K562 (cell line): ENCODE measurements around the gene AKIRIN1. TPM values are rescaled to one million over a fixed set of nuclear protein-coding genes. Genes with fewer than 3 reads are reported as not detected.

ENCODE experiments used
- ATAC-seq: fragments of 200-7000 bp; cut with Tn5 transposase; 3 replicates; pipeline ENCODE4 v1.9.1; 2020; ENCODE audit warnings: moderate library complexity
- BruUV-seq: library from RNA; stranded (reverse); fragments of 400-500 nt; replicated peaks from 2 replicates; lab custom pipeline; 2021; lab: Mats Ljungman, UMichigan
- CTCF ChIA-PET: fragments of 300-600 bp; formaldehyde crosslinking; extraction: SDS; loops from one replicate; lab custom pipeline; 2021; ENCODE audit warnings: low intra/inter-chr PET ratio; lab: Yijun Ruan, JAX
- POLR2A ChIA-PET: fragments of 300-600, 350-650 bp; sonication (Branson Sonifier 250); formaldehyde crosslinking; extraction: SDS; loops from one replicate; lab custom pipeline; 2021; ENCODE audit warnings: antibody characterized with exemption, inconsistent platforms; lab: Yijun Ruan, JAX
- DNase-seq, 4 experiments: peaks; one replicate each; pipeline versions ENCODE4 v3.0.0 to v3.0.0-alpha.2; 2011 to 2018; ENCODE audit warnings: low spot score in 3 of 4, mixed read lengths in 3 of 4; ENCODE audit errors: extremely low read depth in 1 of 4
- FAIRE-seq: peaks from 2 replicates; lab custom pipeline; 2011; peaks lifted over from hg19 to GRCh38; lab: Jason Lieb, UNC
- H2AFZ ChIP-seq: 2 replicates; pipeline ENCODE4 v1.6.0; 2011; ENCODE audit warnings: low read depth, low read length, control low read depth, inconsistent platforms
- H3K27ac ChIP-seq: fragments of 200-600 bp; 3 replicates; pipeline ENCODE4 v1.8.0; 2011; ENCODE audit warnings: low read depth, mild to moderate bottlenecking, control low read depth, inconsistent platforms, low read length, moderate library complexity, mixed read lengths; ENCODE audit errors: extremely low read depth
- H3K27me3 ChIP-seq, 2 experiments: fragments of 300-600 bp in 1 of 2; 2 replicates in 1 of 2; 3 replicates in 1 of 2; pipeline versions ENCODE4 v1.6.0 to v1.8.0; 2011; ENCODE audit warnings: inconsistent platforms in 2 of 2, low read length in 2 of 2, mild to moderate bottlenecking in 1 of 2, mixed read lengths in 1 of 2, moderate library complexity in 1 of 2; ENCODE audit not compliant: control insufficient read depth in 2 of 2, insufficient read depth in 2 of 2
- H3K36me3 ChIP-seq: fragments of 300-600 bp; 3 replicates; pipeline ENCODE4 v1.8.0; 2011; ENCODE audit warnings: mild to moderate bottlenecking, low read length, inconsistent platforms; ENCODE audit not compliant: control insufficient read depth, insufficient read depth
- H3K4me1 ChIP-seq, 2 experiments: fragments of 200-600 bp in 1 of 2; replicated peaks in 1 of 2; 2 replicates in 1 of 2; 3 replicates in 1 of 2; pipeline versions ENCODE4 v1.5.1 to v1.8.0; 2011; ENCODE audit warnings: inconsistent platforms in 2 of 2, low read length in 2 of 2, mild to moderate bottlenecking in 1 of 2, mixed read lengths in 1 of 2, moderate library complexity in 1 of 2; ENCODE audit not compliant: control insufficient read depth in 2 of 2, insufficient read depth in 2 of 2
- H3K4me2 ChIP-seq: 2 replicates; pipeline ENCODE4 v1.6.1; 2011; ENCODE audit warnings: low read length, control low read depth, inconsistent platforms, mixed read lengths; ENCODE audit not compliant: insufficient read depth
- H3K4me3 ChIP-seq: fragments of 200-600 bp; sonication (generic), shearing (Covaris generic); 2 replicates; pipeline ENCODE4 v1.5.1; 2016; ENCODE audit warnings: control low read depth, inconsistent platforms
- H3K79me2 ChIP-seq: fragments of 200-600 bp; 3 replicates; pipeline ENCODE4 v1.8.0; 2011; ENCODE audit warnings: low read length, inconsistent platforms; ENCODE audit not compliant: control insufficient read depth, insufficient read depth
- H3K9ac ChIP-seq, 2 experiments: 2 replicates each; pipeline versions ENCODE4 v1.6.0 to v1.6.1; 2011; ENCODE audit warnings: low read depth in 2 of 2, low read length in 2 of 2, control low read depth in 1 of 2, inconsistent platforms in 1 of 2, mild to moderate bottlenecking in 1 of 2, mixed read lengths in 1 of 2; ENCODE audit not compliant: insufficient read depth in 1 of 2
- H3K9me1 ChIP-seq: one replicate; pipeline ENCODE4 v1.6.0; 2011; ENCODE audit warnings: inconsistent platforms, mild to moderate bottlenecking, low read length, moderate library complexity; ENCODE audit not compliant: control insufficient read depth, insufficient read depth
- H3K9me3 ChIP-seq: replicated peaks from 2 replicates; pipeline ENCODE4 v1.5.1; 2011; ENCODE audit warnings: low read depth, low read length, inconsistent platforms; ENCODE audit not compliant: control insufficient read depth, insufficient read depth
- H4K20me1 ChIP-seq: replicated peaks from 2 replicates; pipeline ENCODE4 v1.6.1; 2011; ENCODE audit warnings: low read length, inconsistent platforms, mixed read lengths; ENCODE audit not compliant: control insufficient read depth, insufficient read depth
- BDP1 ChIP-seq: IDR thresholded peaks from 3 replicates; pipeline ENCODE4 v1.6.1; 2011; ENCODE audit not compliant: insufficient read length, insufficient read depth
- CBX1 ChIP-seq: sonication (generic); IDR thresholded peaks from 2 replicates; pipeline ENCODE4 v1.6.1; 2016; ENCODE audit warnings: antibody characterized with exemption, low read depth, mild to moderate bottlenecking
- DACH1 ChIP-seq: fragments of 450-650 bp; IDR thresholded peaks from 2 replicates; pipeline ENCODE4 v1.6.1; 2018; ENCODE audit not compliant: partially characterized antibody
- FOXP1 ChIP-seq: sonication (generic); formaldehyde crosslinking; IDR thresholded peaks from 2 replicates; pipeline ENCODE4 v1.8.0; 2022; ENCODE audit warnings: mild to moderate bottlenecking, missing genetic modification reagents
- FUS ChIP-seq: fragments of 200-400 bp; formaldehyde crosslinking; optimal IDR thresholded peaks from 2 replicates; pipeline ENCODE3; 2017; ENCODE audit warnings: low read depth, low read length
- NR2C1 ChIP-seq, 2 experiments: fragments of 450-650 bp; IDR thresholded peaks; 2 replicates each; pipeline ENCODE4 v1.6.1; 2017; ENCODE audit warnings: mild to moderate bottlenecking in 2 of 2, antibody characterized with exemption in 1 of 2, inconsistent platforms in 1 of 2, missing compliant biosample characterization in 1 of 2, missing genetic modification characterization in 1 of 2
- RFX7 ChIP-seq: fragments of 250-450 bp; sonication (Bioruptor Pico); IDR thresholded peaks from 2 replicates; pipeline ENCODE4 v1.5.1; 2021; ENCODE audit warnings: mild to moderate bottlenecking
- SIN3A ChIP-seq, 2 experiments: fragments of 150-350 bp in 1 of 2; IDR thresholded peaks; 2 replicates each; pipeline ENCODE4 v1.6.1; 2011 to 2016; ENCODE audit warnings: borderline replicate concordance in 2 of 2, low read depth in 2 of 2, low read length in 2 of 2, mild to moderate bottlenecking in 2 of 2, moderate library complexity in 2 of 2; ENCODE audit not compliant: control insufficient read depth in 1 of 2
- TFAP4 ChIP-seq: sonication (generic); formaldehyde crosslinking; IDR thresholded peaks from 2 replicates; pipeline ENCODE4 v1.8.0; 2022; ENCODE audit warnings: missing genetic modification reagents, mild to moderate bottlenecking, moderate library complexity, borderline replicate concordance
- ZNF12 ChIP-seq: sonication (generic); formaldehyde crosslinking; IDR thresholded peaks from 2 replicates; pipeline ENCODE4 v1.4.0; 2020; ENCODE audit warnings: mild to moderate bottlenecking, missing genetic modification reagents
- ZNF175 ChIP-seq: fragments of 200-800 bp; sonication (Bioruptor generic); IDR thresholded peaks from 2 replicates; pipeline ENCODE4 v1.6.1; 2016; ENCODE audit warnings: low read depth, mild to moderate bottlenecking, missing genetic modification characterization, missing compliant biosample characterization
- ZNF263 ChIP-seq: sonication (generic); formaldehyde crosslinking; IDR thresholded peaks from 2 replicates; pipeline ENCODE4 v1.8.0; 2022; ENCODE audit warnings: mild to moderate bottlenecking, missing genetic modification reagents, borderline replicate concordance
- ZNF282 ChIP-seq: sonication (generic); formaldehyde crosslinking; IDR thresholded peaks from 2 replicates; pipeline ENCODE4 v1.8.1; 2023; ENCODE audit warnings: missing genetic modification reagents
- ZNF707 ChIP-seq: fragments of 250-450 bp; sonication (Bioruptor Pico); conservative IDR thresholded peaks from 2 replicates; pipeline ENCODE4 v1.8.0; 2022; ENCODE audit warnings: inconsistent platforms, mild to moderate bottlenecking, moderate library complexity
- ZZZ3 ChIP-seq: fragments of 450-650 bp; IDR thresholded peaks from 2 replicates; pipeline ENCODE4 v1.6.1; 2016; ENCODE audit warnings: antibody characterized with exemption, mild to moderate bottlenecking, moderate library complexity
- WGBS: fragments of 100-300 bp; shearing (Covaris generic); methylation state at CpG from one replicate; pipeline ENCODE4 v1.1.6; 2016; ENCODE audit warnings: low coverage, mixed read lengths; ENCODE audit not compliant: insufficient coverage; ENCODE audit errors: missing lambda C conversion rate; 5-methylcytosine and 5-hydroxymethylcytosine counted together
- in situ Hi-C: fragments of 300-500 bp; cut with MboI; formaldehyde crosslinking; loops from 4 replicates; pipeline ENCODE4 v1.15.0; 2018; ENCODE audit warnings: inconsistent platforms, mixed read lengths
- intact Hi-C: fragments of 100-400 bp; cut with micrococcal nuclease; formaldehyde crosslinking; loops from 2 replicates; pipeline ENCODE4 v1.14.2; 2022
- polyA plus RNA-seq, 8 experiments: library from polyadenylated mRNA; depleted of rRNA in 4 of 8; stranded (reverse) in 5 of 8; unstranded in 3 of 8; fragments of >200 nt; fragmentation: Nextera tagmentation in 2 of 8; fragmentation: Illumina TruSeq in 1 of 8; extraction: Ambion mirVana in 2 of 8; extraction: Trizol in 1 of 8; gene quantifications; 2 replicates each; pipeline versions ENCODE4 v1.2.1 to v1.2.3, GENCODE V29; 2011 to 2014; ENCODE audit warnings: inconsistent platforms in 1 of 8, missing spikeins in 1 of 8
- total RNA-seq, 7 experiments: library from RNA; depleted of rRNA in 6 of 7; stranded (reverse); fragments of >200 nt in 6 of 7; fragmentation: Illumina TruSeq in 2 of 7; extraction: Trizol in 2 of 7; gene quantifications; 2 replicates each; pipeline versions ENCODE4 v1.2.1 to v1.2.3, GENCODE V29; 2011 to 2021; ENCODE audit warnings: low replicate concordance in 1 of 7

Gene AKIRIN1
- total and polyA plus RNA-seq, 9 of the 15 experiments (the other 6 are each of a cell fraction or from before 2014, with no cell fraction given), result 11.5 to 139 (median 83.4) TPM

- WGBS, result 7% methylated on average over 30 of the region's 30 CpGs
- Histone ChIP-seq H3K4me2 (peak overlapping the region; percentile 99), H3K27ac (peak overlapping the region; percentile 92), H4K20me1 (no peaks in the 10 kb centered on the region), H3K9me3 (no peaks in the 10 kb centered on the region), H2AFZ (peak overlapping the region; percentile 95), H3K36me3 (peaks cover 35% of the 10 kb centered on the region), H3K4me1 (peaks cover 5 to 13% of the 10 kb centered on the region in 2 experiments; a peak in 4 of 5 replicates), H3K9ac (peak overlapping the region; percentile 97), H3K4me3 (peak overlapping the region; percentile 77), H3K79me2 (peaks cover 52% of the 10 kb centered on the region), H3K9me1 (no peaks in the 10 kb centered on the region), H3K27me3 (no peaks in the 10 kb centered on the region)
- FAIRE-seq (peak; percentile 51), ATAC-seq (peak; percentile 58), DNase-seq (no peak)
- intact Hi-C loops (no loop called here), in situ Hi-C loops (no loop called here)
- BruUV-seq, result no TSS peak
- ChIA-PET CTCF (no interaction called here), POLR2A (interaction anchor here (0.6 to 2.7 kb wide), 19 partner anchors 9 to 226 kb away, joined by 3 to 25 read pairs (median 3); partner anchors contain the start of gene RHBDL2)
- no peak for TF ChIP-seq DACH1
- 0 out of 2 replicates have a peak, but pooled peaks have one; percentile 4 for TF ChIP-seq ZNF12
- 0 out of 2 replicates have a peak, but pooled peaks have one; percentile 0 for TF ChIP-seq ZZZ3
- TF ChIP-seq SIN3A (IDR thresholded peaks at IDR 0.05; ENCODE audit: borderline replicate concordance in 2 of 2, control insufficient read depth in 1 of 2, low read depth in 2 of 2, low read length in 2 of 2), result 0 out of 4 replicates have a peak, but pooled peaks of 1 of the 2 experiments have one; percentile 41
- no peak for TF ChIP-seq ZNF282 (CRISPR knock-in tag)
- no peak for TF ChIP-seq BDP1
- no peak for TF ChIP-seq ZNF707 (CRISPR knock-in tag)
- TF ChIP-seq FUS, result no peak
- TF ChIP-seq TFAP4 (CRISPR knock-in tag), result no peak
- 0 out of 2 replicates have a peak, but pooled peaks have one; percentile 33 for TF ChIP-seq CBX1
- TF ChIP-seq ZNF175, result no peak
- 0 out of 2 replicates have a peak, but pooled peaks have one; percentile 40 for TF ChIP-seq ZNF263 (CRISPR knock-in tag)
- no peak for TF ChIP-seq FOXP1 (CRISPR knock-in tag)
- no peak for TF ChIP-seq NR2C1 (IDR thresholded peaks at IDR 0.05)
- no peak for TF ChIP-seq NR2C1 (tag; IDR thresholded peaks at IDR 0.05)
- no peak for TF ChIP-seq RFX7 (CRISPR knock-in tag)
Observed at GRCh38 chr1:39026866-39027507, 35.9 kb downstream of the AKIRIN1 start.
